Measurements from ENCODE around the gene TLR2. TPM values are rescaled to one million over a fixed set of nuclear protein-coding genes. Genes with fewer than 3 reads are reported as not detected.

Gene TLR2, protein sequence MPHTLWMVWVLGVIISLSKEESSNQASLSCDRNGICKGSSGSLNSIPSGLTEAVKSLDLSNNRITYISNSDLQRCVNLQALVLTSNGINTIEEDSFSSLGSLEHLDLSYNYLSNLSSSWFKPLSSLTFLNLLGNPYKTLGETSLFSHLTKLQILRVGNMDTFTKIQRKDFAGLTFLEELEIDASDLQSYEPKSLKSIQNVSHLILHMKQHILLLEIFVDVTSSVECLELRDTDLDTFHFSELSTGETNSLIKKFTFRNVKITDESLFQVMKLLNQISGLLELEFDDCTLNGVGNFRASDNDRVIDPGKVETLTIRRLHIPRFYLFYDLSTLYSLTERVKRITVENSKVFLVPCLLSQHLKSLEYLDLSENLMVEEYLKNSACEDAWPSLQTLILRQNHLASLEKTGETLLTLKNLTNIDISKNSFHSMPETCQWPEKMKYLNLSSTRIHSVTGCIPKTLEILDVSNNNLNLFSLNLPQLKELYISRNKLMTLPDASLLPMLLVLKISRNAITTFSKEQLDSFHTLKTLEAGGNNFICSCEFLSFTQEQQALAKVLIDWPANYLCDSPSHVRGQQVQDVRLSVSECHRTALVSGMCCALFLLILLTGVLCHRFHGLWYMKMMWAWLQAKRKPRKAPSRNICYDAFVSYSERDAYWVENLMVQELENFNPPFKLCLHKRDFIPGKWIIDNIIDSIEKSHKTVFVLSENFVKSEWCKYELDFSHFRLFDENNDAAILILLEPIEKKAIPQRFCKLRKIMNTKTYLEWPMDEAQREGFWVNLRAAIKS
- total RNA-seq, result 1 to 10 TPM; 1.1 to 1.6 TPM

DNA sequence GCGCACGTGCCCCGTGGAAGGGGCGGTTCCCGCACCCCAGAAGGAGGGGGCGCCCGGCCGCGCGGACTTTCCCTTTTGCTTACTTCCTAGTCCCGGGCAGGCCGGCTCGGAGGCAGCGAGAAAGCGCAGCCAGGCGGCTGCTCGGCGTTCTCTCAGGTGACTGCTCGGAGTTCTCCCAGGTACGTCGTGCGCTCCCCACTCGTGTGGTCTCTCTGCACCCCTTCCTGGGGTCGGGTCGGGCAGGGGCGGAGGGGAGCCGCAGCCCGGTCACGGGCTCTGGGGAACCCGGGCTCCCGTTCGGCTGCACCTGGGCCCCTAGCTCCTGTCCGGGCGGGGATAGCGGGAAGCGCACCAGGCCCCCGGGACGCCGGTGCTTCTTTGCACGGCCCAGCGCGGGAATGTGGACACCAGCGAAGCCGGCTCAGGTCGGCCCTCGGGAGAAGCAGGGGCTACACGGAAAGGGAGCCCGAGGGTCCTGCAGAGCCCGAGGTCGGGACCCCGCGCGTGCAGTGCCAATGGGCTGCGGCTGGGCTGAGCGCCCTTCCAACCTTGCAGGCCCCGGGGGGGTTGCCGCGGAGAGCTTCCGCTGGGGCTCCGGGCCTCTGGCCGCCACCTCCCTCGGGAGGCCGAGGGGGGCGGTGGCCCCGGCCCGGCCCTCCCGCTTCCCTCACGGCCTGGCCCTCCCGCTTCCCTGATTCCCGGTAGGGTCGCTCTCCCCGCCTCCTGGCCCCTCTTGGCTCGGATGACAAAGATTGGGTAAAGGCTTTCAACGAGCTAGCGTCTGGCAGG is at the start of gene TLR2:
Gene TLR2, plus strand, starts transcription at position 99 of the 789 bp plus-strand sequence. CDS start 18,628 bp downstream, outside the sequence.
- peak within 1 kb of the TSS in 1 of 2 donors; percentile 65 for H3K27ac Mint-ChIP-seq
- DNase-seq (ENCODE audit: low spot score in 2 of 2), result peak; percentile 57 to 65
- peak; percentile 90 to 92 for ATAC-seq
- H3K9me3 Mint-ChIP-seq, result peaks cover 0 to 18% of the 10 kb centered on the region in 2 donors
- peaks cover 18 to 27% of the 10 kb centered on the region in 2 donors for H3K36me3 Mint-ChIP-seq

DNA sequence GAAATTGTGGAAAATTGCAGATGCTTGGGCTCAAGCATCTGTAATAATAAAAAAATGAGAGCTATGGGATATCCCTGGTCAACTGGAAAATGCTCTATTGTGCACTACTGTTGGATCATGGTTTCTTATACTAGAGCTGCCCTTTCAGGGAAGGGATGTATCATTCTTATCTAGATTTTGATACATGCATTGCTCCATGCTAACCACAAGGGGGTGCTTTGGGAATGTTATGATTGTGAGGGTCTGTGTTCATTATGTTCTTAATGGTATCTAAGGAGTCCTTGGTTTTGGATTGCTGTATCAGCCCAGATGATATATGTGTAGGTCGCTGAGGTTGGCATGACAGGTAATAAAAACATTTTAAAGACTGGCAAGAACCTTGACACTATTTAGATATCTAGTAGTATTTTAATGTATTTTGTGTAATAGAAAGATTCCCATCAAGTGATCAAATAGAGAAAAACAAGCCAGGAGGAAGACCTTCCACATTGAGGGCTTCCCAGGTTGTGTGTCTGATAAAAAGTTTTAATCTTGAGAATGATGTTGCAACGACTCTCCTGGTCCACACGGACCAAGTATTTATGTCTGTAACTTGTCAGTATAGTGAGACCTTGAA is 49.2 kb upstream of the TLR2 start:
- peak; percentile 15 to 33 for ATAC-seq
- H3K27ac Mint-ChIP-seq, result peak overlapping the region; percentile 4 to 60
- H3K36me3 Mint-ChIP-seq, result peaks cover 18 to 25% of the 10 kb centered on the region in 2 donors

GRCh38 chr4:153635846-153636245 is 48.2 kb upstream of the TLR2 start:
- peaks cover 10 to 19% of the 10 kb centered on the region in 2 donors for H3K36me3 Mint-ChIP-seq
- DNase-seq (ENCODE audit: low spot score in 2 of 2) (no peak), ATAC-seq (no peak)
- H3K9me3 Mint-ChIP-seq, result no peaks in the 10 kb centered on the region
- H3K27ac Mint-ChIP-seq, result peak overlapping the region; percentile 38 to 79

More for the DNA sequence above, 49.2 kb upstream of the TLR2 start:
- H3K9me3 Mint-ChIP-seq, result no peaks in the 10 kb centered on the region
- DNase-seq (ENCODE audit: low spot score in 2 of 2), result no peak

DNA sequence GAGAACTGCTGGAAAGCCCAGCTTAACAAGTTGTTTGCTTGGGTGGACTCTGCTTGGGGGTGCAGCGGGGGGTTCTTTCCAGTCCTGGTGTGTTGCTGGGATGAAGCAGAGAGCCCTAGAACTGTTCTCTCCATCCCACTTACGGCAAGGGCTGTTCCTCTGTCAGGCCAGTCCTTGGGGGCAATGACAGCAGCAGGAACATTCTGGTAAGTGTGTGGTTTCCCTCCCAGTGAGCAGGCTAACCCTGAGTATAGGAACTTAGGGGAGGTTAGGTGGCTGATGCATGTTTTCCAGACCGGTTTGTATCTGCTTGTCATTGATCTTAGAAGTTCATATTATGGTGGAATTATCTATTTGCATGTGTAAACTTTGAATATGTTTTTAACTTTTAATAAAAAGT is 46.9 kb upstream of the TLR2 start:
- no peak overlapping the region for H3K27ac Mint-ChIP-seq
- DNase-seq (ENCODE audit: low spot score in 2 of 2), result no peak
- no peaks in the 10 kb centered on the region for H3K9me3 Mint-ChIP-seq
- peak in 1 of 2 donors; percentile 30 for ATAC-seq
- peaks cover 6 to 19% of the 10 kb centered on the region in 2 donors for H3K36me3 Mint-ChIP-seq

DNA sequence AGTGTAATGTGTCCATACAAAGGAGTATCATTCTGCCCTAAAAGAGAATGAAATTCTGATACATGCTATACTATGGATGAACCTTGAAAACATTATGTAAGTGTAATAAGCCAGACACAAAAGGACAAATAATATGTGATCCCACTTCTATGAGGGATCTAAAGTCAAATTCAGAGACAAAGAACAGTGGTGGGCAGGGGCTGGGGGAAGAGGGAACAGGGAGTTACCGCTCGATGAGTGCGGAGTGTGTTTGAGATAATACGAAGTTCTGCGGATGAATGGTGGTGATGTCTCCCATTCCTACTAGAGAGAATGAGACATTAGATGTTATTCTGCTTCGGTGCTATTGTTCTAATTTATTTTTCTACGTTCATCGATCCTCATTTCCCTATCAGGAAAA is 46.1 kb upstream of the TLR2 start:
- H3K27ac Mint-ChIP-seq, result peak overlapping the region; percentile 24 to 61
- no peaks in the 10 kb centered on the region for H3K9me3 Mint-ChIP-seq
- DNase-seq (ENCODE audit: low spot score in 2 of 2) (no peak), ATAC-seq (no peak)
- peaks cover 6 to 19% of the 10 kb centered on the region in 2 donors for H3K36me3 Mint-ChIP-seq

DNA sequence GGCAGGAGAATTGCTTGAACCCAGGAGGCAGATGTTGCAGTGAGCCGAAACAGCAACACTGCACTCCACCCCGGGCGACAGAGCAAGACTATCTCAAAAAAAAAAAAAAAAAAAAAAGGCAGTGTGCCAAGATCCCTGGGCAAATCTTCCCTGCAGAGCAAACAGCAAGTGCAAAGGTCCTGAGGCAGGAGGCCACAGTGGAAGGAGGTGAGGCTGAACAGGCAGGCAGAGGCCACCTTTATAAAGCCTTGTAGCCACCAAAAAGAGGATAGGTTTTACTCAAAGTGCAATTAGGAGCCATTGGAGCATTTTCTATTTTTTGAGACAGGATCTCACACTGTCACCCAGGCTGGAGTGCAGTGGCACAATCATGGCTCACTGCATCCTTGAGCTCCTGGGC is 45.1 kb upstream of the TLR2 start:
- ATAC-seq (no peak), DNase-seq (ENCODE audit: low spot score in 2 of 2) (no peak)
- Mint-ChIP-seq H3K27ac (peak overlapping the region; percentile 25 to 79), H3K9me3 (no peaks in the 10 kb centered on the region), H3K36me3 (peaks cover 6 to 19% of the 10 kb centered on the region in 2 donors)

GRCh38 chr4:153639833-153640802 is 44.0 kb upstream of the TLR2 start:
- peak overlapping the region; percentile 25 to 70 for H3K27ac Mint-ChIP-seq
- DNase-seq (ENCODE audit: low spot score in 2 of 2), result no peak
- H3K36me3 Mint-ChIP-seq, result peaks cover 6 to 13% of the 10 kb centered on the region in 2 donors
- no peak for ATAC-seq
- H3K9me3 Mint-ChIP-seq, result no peaks in the 10 kb centered on the region

DNA sequence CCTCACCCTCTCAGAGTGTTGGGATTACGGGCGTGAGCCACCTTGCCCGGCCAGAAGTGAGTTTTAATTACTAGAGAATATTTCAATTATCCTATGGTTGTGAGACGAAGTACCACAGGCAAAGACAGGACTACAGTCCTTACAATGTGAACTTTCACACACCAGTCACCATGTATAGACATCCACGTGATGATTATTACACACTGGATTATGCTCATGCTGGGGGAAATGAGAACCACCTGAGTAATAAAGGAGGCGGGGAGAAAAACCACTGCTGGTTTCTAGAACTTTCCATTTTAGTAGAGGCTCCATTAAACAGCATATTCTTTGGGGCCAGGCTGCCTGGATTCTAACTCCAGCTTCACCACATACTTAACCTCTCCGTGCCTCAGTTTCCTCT is 42.5 kb upstream of the TLR2 start:
- Mint-ChIP-seq H3K27ac (no peak overlapping the region), H3K9me3 (no peaks in the 10 kb centered on the region), H3K36me3 (peaks cover 0 to 1% of the 10 kb centered on the region in 2 donors)
- DNase-seq (ENCODE audit: low spot score in 2 of 2) (no peak), ATAC-seq (peak in 1 of 2 donors; percentile 58)

DNA sequence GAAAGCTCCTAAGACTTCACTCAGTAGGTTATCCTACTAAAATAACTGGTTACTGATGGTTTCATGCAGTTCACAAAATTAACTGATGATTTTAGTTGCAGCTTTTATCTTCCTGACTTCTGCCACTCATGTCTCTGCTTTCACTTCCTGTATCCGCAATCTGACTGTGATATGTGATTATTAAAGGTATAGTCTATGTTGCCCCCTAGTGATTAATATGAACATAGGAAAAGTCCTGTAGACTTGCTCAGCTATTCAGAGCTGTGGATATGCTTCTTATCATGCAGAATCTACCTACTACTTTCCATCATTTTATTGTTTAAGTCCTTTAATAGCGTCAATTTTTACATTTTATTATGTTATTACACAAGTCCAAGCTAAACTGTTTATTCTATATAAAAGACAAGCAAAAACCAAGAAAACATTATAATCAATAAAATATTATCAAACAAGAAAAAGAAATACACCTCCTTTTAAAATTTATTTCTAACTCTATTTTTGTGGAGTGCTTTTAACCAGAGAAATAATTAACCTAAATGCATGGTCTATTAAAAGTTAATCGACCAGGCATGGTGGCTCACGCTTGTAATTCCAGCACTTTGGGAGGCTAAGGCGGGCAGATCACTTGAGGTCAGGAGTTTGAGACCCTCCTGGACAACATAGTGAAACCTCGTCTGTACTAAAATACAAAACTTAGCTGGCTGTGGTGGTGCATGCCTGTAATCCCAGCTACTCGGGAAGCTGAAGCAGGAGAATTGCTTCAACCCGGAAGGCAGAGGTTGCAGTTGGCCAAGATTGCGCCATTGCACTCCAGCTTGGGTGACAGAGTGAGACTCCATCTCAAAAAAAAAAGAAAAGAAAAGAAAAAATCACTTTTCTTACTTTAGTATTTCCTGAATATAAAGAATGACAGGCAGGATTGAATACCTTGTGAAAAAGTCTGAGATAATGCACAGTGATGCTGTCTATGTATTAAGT is 40.4 kb upstream of the TLR2 start:
- Mint-ChIP-seq H3K27ac (no peak overlapping the region), H3K36me3 (no peaks in the 10 kb centered on the region)
- DNase-seq (ENCODE audit: low spot score in 2 of 2), result no peak

DNA sequence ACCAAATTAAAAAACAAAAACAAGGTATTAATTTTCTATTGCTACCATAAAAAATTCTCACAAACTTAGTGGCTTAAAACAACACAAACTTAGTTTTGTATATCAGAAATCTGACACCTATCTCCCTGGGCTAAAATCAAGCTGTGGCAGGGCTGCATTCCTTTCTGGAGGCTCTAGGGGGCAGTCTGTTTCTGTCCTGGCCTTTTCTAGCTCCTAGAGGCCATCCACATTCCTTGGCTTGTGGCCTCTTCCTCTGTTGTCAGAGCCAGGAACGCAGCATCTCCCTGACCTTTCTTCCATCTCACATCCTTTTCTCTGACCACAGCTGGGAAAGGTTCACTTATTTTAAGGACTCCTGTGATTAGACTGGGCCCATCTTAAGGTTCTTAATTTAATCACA is 38.9 kb upstream of the TLR2 start:
- Mint-ChIP-seq H3K9me3 (no peaks in the 10 kb centered on the region), H3K36me3 (no peaks in the 10 kb centered on the region), H3K27ac (no peak overlapping the region)
- ATAC-seq (no peak), DNase-seq (ENCODE audit: low spot score in 2 of 2) (no peak)

More for the DNA sequence above, 40.4 kb upstream of the TLR2 start:
- no peaks in the 10 kb centered on the region for H3K9me3 Mint-ChIP-seq
- peak; percentile 76 to 90 for ATAC-seq

GRCh38 chr4:153646261-153646660 is 37.8 kb upstream of the TLR2 start:
- Mint-ChIP-seq H3K36me3 (no peaks in the 10 kb centered on the region), H3K9me3 (peaks cover 0 to 1% of the 10 kb centered on the region in 2 donors), H3K27ac (no peak overlapping the region)
- DNase-seq (ENCODE audit: low spot score in 2 of 2), result no peak
- no peak for ATAC-seq

DNA sequence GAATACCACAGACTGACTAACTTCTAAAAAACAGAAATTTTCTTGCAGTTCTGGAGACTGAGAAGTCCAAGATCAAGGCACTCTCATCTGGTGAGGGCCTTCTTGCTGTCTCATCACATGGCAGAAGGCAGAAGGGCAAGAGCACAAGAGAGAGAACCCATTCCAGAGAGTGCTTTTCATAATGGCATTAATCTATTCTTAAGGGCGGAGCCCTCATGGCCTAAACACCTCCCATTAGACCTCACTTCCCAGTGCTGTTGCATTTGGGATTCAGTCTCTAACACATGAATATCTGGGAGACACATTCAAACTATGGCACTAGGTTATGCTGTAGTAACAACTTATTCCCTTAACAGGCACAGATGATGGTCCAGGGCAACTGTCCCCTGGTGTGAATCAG is 37.1 kb upstream of the TLR2 start:
- ATAC-seq (no peak), DNase-seq (ENCODE audit: low spot score in 2 of 2) (no peak)
- Mint-ChIP-seq H3K36me3 (no peaks in the 10 kb centered on the region), H3K27ac (no peak overlapping the region), H3K9me3 (peaks cover 0 to 3% of the 10 kb centered on the region in 2 donors)

GRCh38 chr4:153647975-153648374 is 36.1 kb upstream of the TLR2 start:
- no peak overlapping the region for H3K27ac Mint-ChIP-seq
- peaks cover 0 to 3% of the 10 kb centered on the region in 2 donors for H3K9me3 Mint-ChIP-seq
- ATAC-seq, result no peak
- no peak for DNase-seq (ENCODE audit: low spot score in 2 of 2)
- no peaks in the 10 kb centered on the region for H3K36me3 Mint-ChIP-seq

DNA sequence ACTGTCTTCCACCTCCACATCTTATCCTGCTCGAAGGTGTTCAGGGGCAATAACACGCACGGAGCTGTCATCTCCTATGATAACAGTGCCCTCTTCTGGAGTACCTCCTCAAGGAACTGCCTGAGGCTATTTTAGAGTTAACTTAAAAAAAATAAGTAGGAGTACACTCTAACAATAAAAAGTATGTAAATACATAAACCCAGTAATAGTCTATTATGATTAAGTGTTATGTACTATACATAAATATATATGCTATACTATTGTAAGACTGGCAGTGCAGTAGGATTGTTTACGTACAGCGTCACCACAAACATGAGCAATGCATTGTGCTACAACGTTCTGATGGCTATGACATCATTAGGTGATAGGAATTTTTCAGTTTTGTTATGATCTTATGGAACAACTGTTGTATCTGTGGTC is 34.5 kb upstream of the TLR2 start:
- Mint-ChIP-seq H3K36me3 (no peaks in the 10 kb centered on the region), H3K27ac (no peak overlapping the region), H3K9me3 (peaks cover 0 to 3% of the 10 kb centered on the region in 2 donors)
- ATAC-seq (peak in 1 of 2 donors; percentile 68), DNase-seq (ENCODE audit: low spot score in 2 of 2) (no peak)

All from activated naive CD4-positive, alpha-beta T cell treated with anti-CD3 and anti-CD28 coated beads, Interleukin-2, amount 50 U/mL, for 72 hours (primary cell).